ENCODE results near the gene SAMD8. TPM values are rescaled to one million over a fixed set of nuclear protein-coding genes. Genes with fewer than 3 reads are reported as not detected.
A peak's percentile ranks its signal among the peaks of the same experiment; 100 is the strongest.

SAMD8 gene
- total RNA-seq, 4 donors from 2014 or later, result 19.9 to 36.8 (median 28.4) TPM

- no peak overlapping the region for H3K27ac ChIP-seq
- 48 to 55% methylated on average over 11 to 13 of the region's 13 CpGs for WGBS, 2 donors
- peaks cover 16 to 18% of the 10 kb centered on the region in 2 donors for H3K4me1 ChIP-seq
- intact Hi-C loops (cut with DNase I), result loop anchor here (5.0 kb wide), 1 partner anchor 95 kb away; the partner anchor contains the start of gene SAMD8
- no peak overlapping the region for H3K4me3 ChIP-seq (replicated peaks in 1 of 3)
- no peaks in the 10 kb centered on the region for H3K9me3 ChIP-seq
- no peaks in the 10 kb centered on the region for H3K36me3 ChIP-seq
- no peaks in the 10 kb centered on the region for H3K27me3 ChIP-seq
- TF ChIP-seq, protein P1, sequence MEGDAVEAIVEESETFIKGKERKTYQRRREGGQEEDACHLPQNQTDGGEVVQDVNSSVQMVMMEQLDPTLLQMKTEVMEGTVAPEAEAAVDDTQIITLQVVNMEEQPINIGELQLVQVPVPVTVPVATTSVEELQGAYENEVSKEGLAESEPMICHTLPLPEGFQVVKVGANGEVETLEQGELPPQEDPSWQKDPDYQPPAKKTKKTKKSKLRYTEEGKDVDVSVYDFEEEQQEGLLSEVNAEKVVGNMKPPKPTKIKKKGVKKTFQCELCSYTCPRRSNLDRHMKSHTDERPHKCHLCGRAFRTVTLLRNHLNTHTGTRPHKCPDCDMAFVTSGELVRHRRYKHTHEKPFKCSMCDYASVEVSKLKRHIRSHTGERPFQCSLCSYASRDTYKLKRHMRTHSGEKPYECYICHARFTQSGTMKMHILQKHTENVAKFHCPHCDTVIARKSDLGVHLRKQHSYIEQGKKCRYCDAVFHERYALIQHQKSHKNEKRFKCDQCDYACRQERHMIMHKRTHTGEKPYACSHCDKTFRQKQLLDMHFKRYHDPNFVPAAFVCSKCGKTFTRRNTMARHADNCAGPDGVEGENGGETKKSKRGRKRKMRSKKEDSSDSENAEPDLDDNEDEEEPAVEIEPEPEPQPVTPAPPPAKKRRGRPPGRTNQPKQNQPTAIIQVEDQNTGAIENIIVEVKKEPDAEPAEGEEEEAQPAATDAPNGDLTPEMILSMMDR (IDR thresholded peaks at IDR 0.05), result no peak
- no peak for TF ChIP-seq POLR2A (IDR thresholded peaks at IDR 0.05)
- no peak for DNase-seq
These were observed 95.8 kb downstream of the SAMD8 start for GRCh38 chr10:75207079-75207856.

GRCh38 chr10:75207857-75208144 is 96.3 kb downstream of the SAMD8 start:
- no peak overlapping the region for H3K27ac ChIP-seq
- H3K9me3 ChIP-seq, result no peaks in the 10 kb centered on the region
- peaks cover 0 to 2% of the 10 kb centered on the region in 2 donors for H3K36me3 ChIP-seq
- intact Hi-C loops (cut with DNase I), result loop anchor here (5.0 kb wide), 1 partner anchor 96 kb away; the partner anchor contains the start of gene SAMD8
- no peaks in the 10 kb centered on the region for H3K27me3 ChIP-seq
- no peak overlapping the region for H3K4me3 ChIP-seq (replicated peaks in 1 of 3)
- DNase-seq, result no peak
- peaks cover 18 to 23% of the 10 kb centered on the region in 2 donors for H3K4me1 ChIP-seq
- TF ChIP-seq POLR2A (IDR thresholded peaks at IDR 0.05), result no peak
- TF ChIP-seq, protein P1 (IDR thresholded peaks at IDR 0.05), result no peak
- 83 to 100% methylated on average over 1 of the region's 1 CpG for WGBS, 2 donors

- H3K4me3 ChIP-seq (replicated peaks in 1 of 3), result no peak overlapping the region
- no peaks in the 10 kb centered on the region for H3K9me3 ChIP-seq
- no peaks in the 10 kb centered on the region for H3K27me3 ChIP-seq
- H3K27ac ChIP-seq, result no peak overlapping the region
- 62 to 75% methylated on average over 4 of the region's 4 CpGs for WGBS, 2 donors
- peak in 1 of 2 donors; percentile 26 for DNase-seq
- no peak for TF ChIP-seq POLR2A (IDR thresholded peaks at IDR 0.05)
- TF ChIP-seq, protein P1 (IDR thresholded peaks at IDR 0.05), result no peak
- H3K36me3 ChIP-seq, result peaks cover 0 to 6% of the 10 kb centered on the region in 2 donors
- intact Hi-C loops (cut with DNase I), result loop anchor here (5.0 kb wide), 1 partner anchor 96 kb away; the partner anchor contains the start of gene SAMD8
- H3K4me1 ChIP-seq, result peaks cover 14 to 27% of the 10 kb centered on the region in 2 donors
These were observed 96.7 kb downstream of the SAMD8 start for GRCh38 chr10:75208181-75208580.

GRCh38 chr10:75209086-75209920 is 97.8 kb downstream of the SAMD8 start:
- Histone ChIP-seq H3K27ac (peak overlapping the region; percentile 98 to 99 (median 99)), H3K4me3 (replicated peaks in 1 of 3) (peak overlapping the region in 2 of 3 donors; percentile 74 to 77), H3K27me3 (no peaks in the 10 kb centered on the region), H3K4me1 (peaks cover 14 to 27% of the 10 kb centered on the region in 2 donors), H3K36me3 (peaks cover 6 to 17% of the 10 kb centered on the region in 2 donors), H3K9me3 (no peaks in the 10 kb centered on the region)
- WGBS, 2 donors, result 86 to 87% methylated on average over 14 to 16 of the region's 16 CpGs
- no peak for TF ChIP-seq POLR2A (IDR thresholded peaks at IDR 0.05)
- TF ChIP-seq, protein P1 (IDR thresholded peaks at IDR 0.05), result no peak
- DNase-seq, result no peak
- intact Hi-C loops (cut with DNase I), result loop anchor here (5.0 kb wide), 1 partner anchor 97 kb away; the partner anchor contains the start of gene SAMD8

Data from thyroid gland (tissue), 4 donors.